ENCODE data around the gene CBX3. TPM values are rescaled to one million over a fixed set of nuclear protein-coding genes. Genes with fewer than 3 reads are reported as not detected.

Gene CBX3
- total RNA-seq, 1 donor from 2014 or later, result 102 TPM

DNA sequence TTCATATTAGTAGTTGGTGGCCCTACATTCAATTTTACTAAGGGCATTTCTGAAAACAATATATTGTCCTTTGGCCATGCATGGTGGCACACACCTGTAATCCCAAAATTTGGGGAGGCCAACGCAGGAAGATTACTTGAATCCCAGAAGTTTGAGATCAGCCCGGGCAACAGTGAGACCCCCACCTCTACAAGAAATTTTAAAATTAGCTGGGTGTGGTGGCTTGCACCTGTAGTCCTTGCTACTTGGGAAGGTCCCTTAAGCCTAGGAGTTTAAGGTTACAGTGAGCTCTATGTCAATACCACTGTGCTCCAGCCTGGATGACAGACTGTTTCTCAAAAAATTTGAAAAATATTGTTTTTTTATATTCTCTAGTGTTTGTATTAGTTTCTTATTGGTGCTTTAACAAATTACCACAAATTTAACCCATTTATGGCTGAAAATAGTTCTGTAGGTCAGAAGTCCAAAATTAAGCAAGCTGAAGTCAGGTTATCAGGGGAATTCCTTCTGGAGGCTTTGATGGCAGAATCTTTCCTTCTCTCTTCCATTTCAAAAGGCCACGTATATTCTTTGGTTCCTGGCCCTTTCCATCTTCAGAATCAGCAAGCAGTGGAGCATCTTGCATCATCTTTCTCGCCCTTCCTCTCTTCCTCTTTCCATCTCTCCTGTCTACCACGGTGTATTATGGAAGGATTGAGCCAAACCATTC is 12.4 kb downstream of the CBX3 start:
- Mint-ChIP-seq H3K4me3 (ENCODE audit: unreplicated experiment) (no peak overlapping the region), H3K27ac (ENCODE audit: unreplicated experiment) (no peak overlapping the region), H3K4me1 (ENCODE audit: low read depth) (no peaks in the 10 kb centered on the region), H3K27me3 (ENCODE audit: low read depth) (no peaks in the 10 kb centered on the region), H3K9me3 (ENCODE audit: low read depth) (peaks cover 3% of the 10 kb centered on the region), H3K36me3 (ENCODE audit: low read depth) (peaks cover 19% of the 10 kb centered on the region)
- TF ChIP-seq, protein P1, sequence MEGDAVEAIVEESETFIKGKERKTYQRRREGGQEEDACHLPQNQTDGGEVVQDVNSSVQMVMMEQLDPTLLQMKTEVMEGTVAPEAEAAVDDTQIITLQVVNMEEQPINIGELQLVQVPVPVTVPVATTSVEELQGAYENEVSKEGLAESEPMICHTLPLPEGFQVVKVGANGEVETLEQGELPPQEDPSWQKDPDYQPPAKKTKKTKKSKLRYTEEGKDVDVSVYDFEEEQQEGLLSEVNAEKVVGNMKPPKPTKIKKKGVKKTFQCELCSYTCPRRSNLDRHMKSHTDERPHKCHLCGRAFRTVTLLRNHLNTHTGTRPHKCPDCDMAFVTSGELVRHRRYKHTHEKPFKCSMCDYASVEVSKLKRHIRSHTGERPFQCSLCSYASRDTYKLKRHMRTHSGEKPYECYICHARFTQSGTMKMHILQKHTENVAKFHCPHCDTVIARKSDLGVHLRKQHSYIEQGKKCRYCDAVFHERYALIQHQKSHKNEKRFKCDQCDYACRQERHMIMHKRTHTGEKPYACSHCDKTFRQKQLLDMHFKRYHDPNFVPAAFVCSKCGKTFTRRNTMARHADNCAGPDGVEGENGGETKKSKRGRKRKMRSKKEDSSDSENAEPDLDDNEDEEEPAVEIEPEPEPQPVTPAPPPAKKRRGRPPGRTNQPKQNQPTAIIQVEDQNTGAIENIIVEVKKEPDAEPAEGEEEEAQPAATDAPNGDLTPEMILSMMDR (IDR thresholded peaks at IDR 0.05), result no peak
- no peak for DNase-seq (ENCODE audit: low spot score)

DNA sequence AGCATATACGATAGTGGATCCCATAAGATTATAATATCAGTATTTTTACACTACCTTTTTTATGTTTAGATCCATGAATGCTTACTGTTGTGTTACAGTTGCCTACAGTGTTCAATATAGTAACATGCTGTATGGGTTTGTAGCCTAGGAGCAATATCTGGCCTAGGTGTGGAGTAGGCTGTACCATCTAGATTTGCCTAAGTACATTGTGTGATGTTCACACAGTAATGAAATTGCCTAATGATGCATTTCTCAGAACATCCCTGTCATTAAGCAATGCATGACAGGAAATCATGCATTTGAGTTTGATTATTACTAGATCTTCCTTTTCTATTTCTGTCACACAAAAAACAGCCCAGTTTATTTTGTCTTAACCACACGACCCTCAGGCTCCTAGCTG is 14.5 kb downstream of the CBX3 start:
- TF ChIP-seq, protein P1 (IDR thresholded peaks at IDR 0.05), result no peak
- Mint-ChIP-seq H3K27me3 (ENCODE audit: low read depth) (no peaks in the 10 kb centered on the region), H3K4me1 (ENCODE audit: low read depth) (no peaks in the 10 kb centered on the region), H3K4me3 (ENCODE audit: unreplicated experiment) (no peak overlapping the region), H3K9me3 (ENCODE audit: low read depth) (peaks cover 3% of the 10 kb centered on the region), H3K27ac (ENCODE audit: unreplicated experiment) (no peak overlapping the region), H3K36me3 (ENCODE audit: low read depth) (peaks cover 8% of the 10 kb centered on the region)
- no peak for DNase-seq (ENCODE audit: low spot score)

DNA sequence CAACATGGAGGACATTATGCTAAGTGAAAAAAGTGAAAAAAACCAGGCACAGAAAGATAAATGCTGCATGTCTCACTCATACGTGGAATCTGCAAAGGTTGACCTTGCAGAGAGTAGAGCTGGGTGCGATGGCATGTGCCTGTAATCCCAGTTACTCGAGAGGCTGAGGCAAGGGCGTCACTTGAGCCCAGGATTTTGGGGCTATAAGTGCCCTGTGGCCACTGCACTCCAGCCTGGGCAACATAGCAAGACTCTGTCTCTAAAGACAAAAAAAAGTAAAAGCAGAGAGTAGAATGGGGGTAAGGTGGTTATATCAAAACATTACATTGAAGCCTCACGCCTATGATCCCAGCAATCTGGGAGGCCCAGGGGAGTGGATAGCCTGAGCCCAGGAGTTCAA is 22.8 kb downstream of the CBX3 start:
- H3K27ac Mint-ChIP-seq (ENCODE audit: unreplicated experiment), result no peak overlapping the region

DNA sequence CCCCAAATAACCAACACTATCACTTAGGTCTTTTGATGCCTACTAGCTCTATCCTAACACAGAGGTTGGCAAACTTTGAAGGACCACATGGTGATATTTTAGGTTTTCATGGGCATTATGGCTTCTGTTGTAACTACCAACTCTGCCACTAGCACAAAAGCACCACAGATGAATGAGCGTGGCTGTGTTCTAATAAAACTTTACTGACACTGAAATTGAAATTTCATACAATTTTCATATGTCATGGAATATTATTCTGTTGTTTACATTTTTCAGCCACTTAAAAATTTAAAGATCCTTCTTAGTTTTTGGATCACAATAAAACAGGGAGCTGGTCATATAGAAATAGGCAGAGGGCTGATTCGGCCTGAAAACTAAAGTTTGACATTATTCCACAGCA is 26.4 kb downstream of the CBX3 start:
- Mint-ChIP-seq H3K9me3 (ENCODE audit: low read depth) (no peaks in the 10 kb centered on the region), H3K27me3 (ENCODE audit: low read depth) (peaks cover 16% of the 10 kb centered on the region), H3K27ac (ENCODE audit: unreplicated experiment) (no peak overlapping the region), H3K36me3 (ENCODE audit: low read depth) (no peaks in the 10 kb centered on the region), H3K4me1 (ENCODE audit: low read depth) (no peaks in the 10 kb centered on the region), H3K4me3 (ENCODE audit: unreplicated experiment) (no peak overlapping the region)
- TF ChIP-seq, protein P1 (IDR thresholded peaks at IDR 0.05), result no peak
- no peak for DNase-seq (ENCODE audit: low spot score)

More for the DNA sequence above, 22.8 kb downstream of the CBX3 start:
- H3K4me1 Mint-ChIP-seq (ENCODE audit: low read depth), result no peaks in the 10 kb centered on the region
- no peaks in the 10 kb centered on the region for H3K9me3 Mint-ChIP-seq (ENCODE audit: low read depth)
- H3K36me3 Mint-ChIP-seq (ENCODE audit: low read depth), result no peaks in the 10 kb centered on the region
- no peak overlapping the region for H3K4me3 Mint-ChIP-seq (ENCODE audit: unreplicated experiment)
- H3K27me3 Mint-ChIP-seq (ENCODE audit: low read depth), result peaks cover 12% of the 10 kb centered on the region
- DNase-seq (ENCODE audit: low spot score), result no peak
- TF ChIP-seq, protein P1 (IDR thresholded peaks at IDR 0.05), result no peak

DNA sequence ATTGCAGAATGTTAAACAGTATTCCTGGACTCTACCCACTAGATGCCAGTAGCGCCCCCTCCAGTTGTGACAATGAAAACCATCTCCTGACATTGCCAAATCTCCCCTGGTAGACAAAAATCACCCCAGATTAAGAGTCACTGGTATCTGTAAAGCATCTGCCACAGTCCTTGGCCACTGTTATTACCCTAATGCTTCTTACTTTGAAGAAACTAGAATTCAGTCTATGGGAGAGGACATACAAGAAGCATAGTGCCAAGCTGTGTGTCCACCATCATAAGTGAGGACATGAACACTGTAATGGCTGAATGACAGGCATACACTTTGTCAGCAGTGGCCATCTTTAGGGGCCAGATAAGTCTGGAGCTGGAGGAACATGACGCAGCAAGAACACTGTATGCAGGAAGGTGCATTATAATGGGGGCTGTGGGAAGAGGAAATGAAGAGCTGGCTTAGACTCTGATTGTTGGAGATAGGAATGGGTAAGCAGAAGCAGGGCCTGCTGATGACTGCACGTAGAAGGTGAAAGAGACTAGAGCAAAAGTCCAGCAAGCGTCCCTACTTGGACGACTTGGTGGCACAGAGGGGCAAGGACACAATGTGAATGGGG is 32.5 kb downstream of the CBX3 start:
- no peak for DNase-seq (ENCODE audit: low spot score)
- no peaks in the 10 kb centered on the region for H3K4me1 Mint-ChIP-seq (ENCODE audit: low read depth)
- TF ChIP-seq, protein P1 (IDR thresholded peaks at IDR 0.05), result no peak
- no peaks in the 10 kb centered on the region for H3K36me3 Mint-ChIP-seq (ENCODE audit: low read depth)
- no peaks in the 10 kb centered on the region for H3K9me3 Mint-ChIP-seq (ENCODE audit: low read depth)
- H3K27me3 Mint-ChIP-seq (ENCODE audit: low read depth), result peaks cover 26% of the 10 kb centered on the region
- no peak overlapping the region for H3K27ac Mint-ChIP-seq (ENCODE audit: unreplicated experiment)
- H3K4me3 Mint-ChIP-seq (ENCODE audit: unreplicated experiment), result no peak overlapping the region

All from chondrocyte (in vitro differentiated cells).